Measurements from ENCODE around the gene RAB4B. TPM values are rescaled to one million over a fixed set of nuclear protein-coding genes. Genes with fewer than 3 reads are reported as not detected.
A peak's percentile ranks its signal among the peaks of the same experiment; 100 is the strongest.

RAB4B gene
- total RNA-seq, 1 donor from 2014 or later = 23.4 TPM

- Mint-ChIP-seq H3K36me3 (ENCODE audit: low read depth) (peaks cover 10% of the 10 kb centered on the region), H3K4me3 (ENCODE audit: unreplicated experiment) (peak overlapping the region; percentile 92), H3K4me1 (ENCODE audit: low read depth) (peaks cover 61% of the 10 kb centered on the region), H3K27me3 (ENCODE audit: low read depth) (no peaks in the 10 kb centered on the region), H3K9me3 (ENCODE audit: low read depth) (no peaks in the 10 kb centered on the region), H3K27ac (ENCODE audit: unreplicated experiment) (peak overlapping the region; percentile 92)
- DNase-seq (ENCODE audit: low spot score) = no peak
- TF ChIP-seq CTCF (IDR thresholded peaks at IDR 0.05) = no peak
Observed at GRCh38 chr19:40799558-40800338, 21.7 kb downstream of the RAB4B start.

- Mint-ChIP-seq H3K9me3 (ENCODE audit: low read depth) (no peaks in the 10 kb centered on the region), H3K27me3 (ENCODE audit: low read depth) (no peaks in the 10 kb centered on the region), H3K4me1 (ENCODE audit: low read depth) (peaks cover 68% of the 10 kb centered on the region), H3K36me3 (ENCODE audit: low read depth) (peaks cover 10% of the 10 kb centered on the region), H3K27ac (ENCODE audit: unreplicated experiment) (peak overlapping the region; percentile 92), H3K4me3 (ENCODE audit: unreplicated experiment) (peak overlapping the region; percentile 92)
- DNase-seq (ENCODE audit: low spot score) = no peak
- TF ChIP-seq CTCF (IDR thresholded peaks at IDR 0.05) = no peak
Observed at GRCh38 chr19:40800339-40800996, 22.4 kb downstream of the RAB4B start.

GRCh38 chr19:40800997-40801377, 22.9 kb downstream of the RAB4B start:
- Mint-ChIP-seq H3K36me3 (ENCODE audit: low read depth) (peaks cover 10% of the 10 kb centered on the region), H3K4me3 (ENCODE audit: unreplicated experiment) (peak overlapping the region; percentile 92), H3K27me3 (ENCODE audit: low read depth) (no peaks in the 10 kb centered on the region), H3K4me1 (ENCODE audit: low read depth) (peaks cover 73% of the 10 kb centered on the region), H3K27ac (ENCODE audit: unreplicated experiment) (no peak overlapping the region), H3K9me3 (ENCODE audit: low read depth) (no peaks in the 10 kb centered on the region)
- TF ChIP-seq CTCF (IDR thresholded peaks at IDR 0.05) = no peak
- no peak for DNase-seq (ENCODE audit: low spot score)

- H3K4me1 Mint-ChIP-seq (ENCODE audit: low read depth) = peaks cover 80% of the 10 kb centered on the region
- DNase-seq (ENCODE audit: low spot score) = no peak
- H3K27ac Mint-ChIP-seq (ENCODE audit: unreplicated experiment) = peak overlapping the region; percentile 69
- no peak for TF ChIP-seq CTCF (IDR thresholded peaks at IDR 0.05)
- peaks cover 8% of the 10 kb centered on the region for H3K36me3 Mint-ChIP-seq (ENCODE audit: low read depth)
- H3K9me3 Mint-ChIP-seq (ENCODE audit: low read depth) = no peaks in the 10 kb centered on the region
- H3K27me3 Mint-ChIP-seq (ENCODE audit: low read depth) = no peaks in the 10 kb centered on the region
- H3K4me3 Mint-ChIP-seq (ENCODE audit: unreplicated experiment) = peak overlapping the region; percentile 56
Observed at GRCh38 chr19:40801426-40802299, 23.6 kb downstream of the RAB4B start.
